Measurements from ENCODE around the gene UAP1.

UAP1 gene

GRCh38 chr1:162548170-162548569, 13.4 kb upstream of the UAP1 start:
- H3K27ac ChIP-seq: no peak overlapping the region
- no peak for TF ChIP-seq CTCF (IDR thresholded peaks at IDR 0.05)
- no peaks in the 10 kb centered on the region for H3K27me3 ChIP-seq
- H3K4me3 ChIP-seq (ENCODE audit: low read depth in 1 of 2, low read length in 1 of 2): no peak overlapping the region
- H3K9me3 ChIP-seq: no peaks in the 10 kb centered on the region
- peaks cover 5 to 10% of the 10 kb centered on the region in 2 experiments for H3K4me1 ChIP-seq (ENCODE audit: control insufficient read depth in 1 of 2, insufficient read depth in 1 of 2, low read depth in 1 of 2, low read length in 1 of 2)
- H3K36me3 ChIP-seq: no peaks in the 10 kb centered on the region

- Histone ChIP-seq H3K27me3 (no peaks in the 10 kb centered on the region), H3K9me3 (no peaks in the 10 kb centered on the region), H3K36me3 (no peaks in the 10 kb centered on the region), H3K4me3 (ENCODE audit: low read depth in 1 of 2, low read length in 1 of 2) (no peak overlapping the region), H3K27ac (no peak overlapping the region), H3K4me1 (ENCODE audit: control insufficient read depth in 1 of 2, insufficient read depth in 1 of 2, low read depth in 1 of 2, low read length in 1 of 2) (peaks cover 5 to 10% of the 10 kb centered on the region in 2 experiments)
- TF ChIP-seq CTCF (IDR thresholded peaks at IDR 0.05): no peak
Measured at GRCh38 chr1:162549001-162549400, 12.5 kb upstream of the UAP1 start.

- no peaks in the 10 kb centered on the region for H3K36me3 ChIP-seq
- H3K4me3 ChIP-seq (ENCODE audit: low read depth in 1 of 2, low read length in 1 of 2): no peak overlapping the region
- peaks cover 5 to 10% of the 10 kb centered on the region in 2 experiments for H3K4me1 ChIP-seq (ENCODE audit: control insufficient read depth in 1 of 2, insufficient read depth in 1 of 2, low read depth in 1 of 2, low read length in 1 of 2)
- H3K27ac ChIP-seq: no peak overlapping the region
- no peaks in the 10 kb centered on the region for H3K27me3 ChIP-seq
- H3K9me3 ChIP-seq: no peaks in the 10 kb centered on the region
- TF ChIP-seq CTCF (IDR thresholded peaks at IDR 0.05): no peak
Measured at GRCh38 chr1:162550925-162551324, 10.6 kb upstream of the UAP1 start.

- H3K4me3 ChIP-seq (ENCODE audit: low read depth in 1 of 2, low read length in 1 of 2): no peak overlapping the region
- H3K36me3 ChIP-seq: no peaks in the 10 kb centered on the region
- H3K4me1 ChIP-seq (ENCODE audit: control insufficient read depth in 1 of 2, insufficient read depth in 1 of 2, low read depth in 1 of 2, low read length in 1 of 2): peaks cover 5 to 10% of the 10 kb centered on the region in 2 experiments
- H3K27me3 ChIP-seq: no peaks in the 10 kb centered on the region
- no peak for TF ChIP-seq CTCF (IDR thresholded peaks at IDR 0.05)
- H3K9me3 ChIP-seq: no peaks in the 10 kb centered on the region
- H3K27ac ChIP-seq: no peak overlapping the region
Measured at GRCh38 chr1:162551969-162552683, 9.4 kb upstream of the UAP1 start.

GRCh38 chr1:162552684-162553252, 8.8 kb upstream of the UAP1 start:
- H3K36me3 ChIP-seq: no peaks in the 10 kb centered on the region
- H3K27ac ChIP-seq: no peak overlapping the region
- no peak for TF ChIP-seq CTCF (IDR thresholded peaks at IDR 0.05)
- H3K27me3 ChIP-seq: no peaks in the 10 kb centered on the region
- H3K9me3 ChIP-seq: no peaks in the 10 kb centered on the region
- H3K4me1 ChIP-seq (ENCODE audit: control insufficient read depth in 1 of 2, insufficient read depth in 1 of 2, low read depth in 1 of 2, low read length in 1 of 2): peaks cover 5 to 10% of the 10 kb centered on the region in 2 experiments
- no peak overlapping the region for H3K4me3 ChIP-seq (ENCODE audit: low read depth in 1 of 2, low read length in 1 of 2)

All from neutrophil (primary cell).